Body of pancreas (tissue), 4 donors: Measurements from ENCODE around the gene SMG9.

Source experiments
- POLR2A ChIP-seq, 3 donors: fragments of 450-650 bp; IDR thresholded peaks; one replicate each; pipeline ENCODE4 v1.6.1; 2016; ENCODE audit warnings: antibody characterized with exemption in 3 of 3, mild to moderate bottlenecking in 2 of 3
- TF ChIP-seq, protein P1 (sequence below), 7 experiments: fragments of 450-650 bp in 4 of 7; fragments of 200-600 bp in 3 of 7; sonication (generic) in 3 of 7; IDR thresholded peaks; one replicate each; pipeline ENCODE4 v1.5.1; 2016 to 2019; ENCODE audit warnings: antibody characterized with exemption in 7 of 7

DNA sequence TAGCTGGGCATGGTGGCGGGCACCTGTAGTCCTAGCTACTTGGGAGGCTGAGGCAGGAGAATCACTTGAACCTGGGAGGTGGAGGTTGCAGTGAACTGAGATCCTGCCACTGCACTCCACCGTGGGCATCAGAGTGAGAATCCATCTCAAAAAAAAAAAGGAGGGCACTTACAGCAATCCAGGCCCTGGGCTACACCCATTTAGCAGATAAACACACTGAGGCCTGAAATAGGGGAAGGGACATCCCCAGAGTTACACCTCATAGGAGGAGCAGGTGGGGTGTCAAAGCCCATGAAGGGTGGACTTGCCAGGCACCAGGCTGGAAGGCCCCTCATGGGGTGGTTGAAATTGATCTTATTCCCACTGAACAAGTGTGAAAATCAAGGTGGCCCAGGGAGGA is 70.9 kb downstream of the SMG9 start:
- TF ChIP-seq, protein P1, sequence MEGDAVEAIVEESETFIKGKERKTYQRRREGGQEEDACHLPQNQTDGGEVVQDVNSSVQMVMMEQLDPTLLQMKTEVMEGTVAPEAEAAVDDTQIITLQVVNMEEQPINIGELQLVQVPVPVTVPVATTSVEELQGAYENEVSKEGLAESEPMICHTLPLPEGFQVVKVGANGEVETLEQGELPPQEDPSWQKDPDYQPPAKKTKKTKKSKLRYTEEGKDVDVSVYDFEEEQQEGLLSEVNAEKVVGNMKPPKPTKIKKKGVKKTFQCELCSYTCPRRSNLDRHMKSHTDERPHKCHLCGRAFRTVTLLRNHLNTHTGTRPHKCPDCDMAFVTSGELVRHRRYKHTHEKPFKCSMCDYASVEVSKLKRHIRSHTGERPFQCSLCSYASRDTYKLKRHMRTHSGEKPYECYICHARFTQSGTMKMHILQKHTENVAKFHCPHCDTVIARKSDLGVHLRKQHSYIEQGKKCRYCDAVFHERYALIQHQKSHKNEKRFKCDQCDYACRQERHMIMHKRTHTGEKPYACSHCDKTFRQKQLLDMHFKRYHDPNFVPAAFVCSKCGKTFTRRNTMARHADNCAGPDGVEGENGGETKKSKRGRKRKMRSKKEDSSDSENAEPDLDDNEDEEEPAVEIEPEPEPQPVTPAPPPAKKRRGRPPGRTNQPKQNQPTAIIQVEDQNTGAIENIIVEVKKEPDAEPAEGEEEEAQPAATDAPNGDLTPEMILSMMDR (IDR thresholded peaks at IDR 0.05) = no peak
- no peak for TF ChIP-seq POLR2A (IDR thresholded peaks at IDR 0.05)
